ENCODE measurements around the gene EPHA3.

Gene EPHA3

GRCh38 chr3:89270201-89270600, 162.8 kb downstream of the EPHA3 start:
- Histone ChIP-seq H2AFZ (ENCODE audit: low read length) (no peak overlapping the region), H3K9ac (ENCODE audit: low read length) (no peak overlapping the region), H3K36me3 (ENCODE audit: insufficient read depth, low read length) (no peaks in the 10 kb centered on the region), H3K4me2 (ENCODE audit: low read length) (no peak overlapping the region), H3K4me3 (ENCODE audit: low read depth, low read length, poor library complexity, severe bottlenecking) (no peak overlapping the region), H3K79me2 (ENCODE audit: insufficient read depth, low read length) (no peaks in the 10 kb centered on the region), H3K4me1 (ENCODE audit: insufficient read depth, low read length, severe bottlenecking) (peaks cover 4% of the 10 kb centered on the region), H3F3A (ENCODE audit: insufficient read depth, low read length) (no peaks in the 10 kb centered on the region), H3K27me3 (ENCODE audit: insufficient read depth, low read length) (no peaks in the 10 kb centered on the region), H4K20me1 (ENCODE audit: insufficient read depth, low read length) (no peaks in the 10 kb centered on the region), H3K27ac (ENCODE audit: low read depth, low read length, poor library complexity, severe bottlenecking) (no peak overlapping the region), H3K9me3 (ENCODE audit: low read length) (no peaks in the 10 kb centered on the region), H3K9me2 (ENCODE audit: low read depth, low read length) (no peaks in the 10 kb centered on the region)
- TF ChIP-seq CTCF (IDR thresholded peaks at IDR 0.05; ENCODE audit: low read length): no peak
- no peak for TF ChIP-seq EZH2 (IDR thresholded peaks at IDR 0.05; ENCODE audit: borderline replicate concordance, low read length)

- Histone ChIP-seq H2AFZ (ENCODE audit: low read length) (no peak overlapping the region), H3F3A (ENCODE audit: insufficient read depth, low read length) (no peaks in the 10 kb centered on the region), H4K20me1 (ENCODE audit: insufficient read depth, low read length) (no peaks in the 10 kb centered on the region), H3K9me2 (ENCODE audit: low read depth, low read length) (no peaks in the 10 kb centered on the region), H3K9me3 (ENCODE audit: low read length) (no peaks in the 10 kb centered on the region), H3K4me1 (ENCODE audit: insufficient read depth, low read length, severe bottlenecking) (peaks cover 4% of the 10 kb centered on the region), H3K4me2 (ENCODE audit: low read length) (no peak overlapping the region), H3K4me3 (ENCODE audit: low read depth, low read length, poor library complexity, severe bottlenecking) (no peak overlapping the region), H3K36me3 (ENCODE audit: insufficient read depth, low read length) (no peaks in the 10 kb centered on the region), H3K27ac (ENCODE audit: low read depth, low read length, poor library complexity, severe bottlenecking) (no peak overlapping the region), H3K9ac (ENCODE audit: low read length) (no peak overlapping the region), H3K79me2 (ENCODE audit: insufficient read depth, low read length) (no peaks in the 10 kb centered on the region), H3K27me3 (ENCODE audit: insufficient read depth, low read length) (no peaks in the 10 kb centered on the region)
- no peak for TF ChIP-seq EZH2 (IDR thresholded peaks at IDR 0.05; ENCODE audit: borderline replicate concordance, low read length)
- no peak for TF ChIP-seq CTCF (IDR thresholded peaks at IDR 0.05; ENCODE audit: low read length)
These were observed 167.6 kb downstream of the EPHA3 start for GRCh38 chr3:89275001-89275400.

- no peak overlapping the region for H3K4me2 ChIP-seq (ENCODE audit: low read length)
- H3K79me2 ChIP-seq (ENCODE audit: insufficient read depth, low read length): no peaks in the 10 kb centered on the region
- H2AFZ ChIP-seq (ENCODE audit: low read length): no peak overlapping the region
- no peaks in the 10 kb centered on the region for H3K27me3 ChIP-seq (ENCODE audit: insufficient read depth, low read length)
- H3K9ac ChIP-seq (ENCODE audit: low read length): no peak overlapping the region
- TF ChIP-seq CTCF (IDR thresholded peaks at IDR 0.05; ENCODE audit: low read length) (no peak), EZH2 (IDR thresholded peaks at IDR 0.05; ENCODE audit: borderline replicate concordance, low read length) (no peak)
- no peaks in the 10 kb centered on the region for H3K36me3 ChIP-seq (ENCODE audit: insufficient read depth, low read length)
- no peaks in the 10 kb centered on the region for H4K20me1 ChIP-seq (ENCODE audit: insufficient read depth, low read length)
- H3K9me3 ChIP-seq (ENCODE audit: low read length): no peaks in the 10 kb centered on the region
- H3K4me3 ChIP-seq (ENCODE audit: low read depth, low read length, poor library complexity, severe bottlenecking): no peak overlapping the region
- no peak overlapping the region for H3K27ac ChIP-seq (ENCODE audit: low read depth, low read length, poor library complexity, severe bottlenecking)
- H3K9me2 ChIP-seq (ENCODE audit: low read depth, low read length): no peaks in the 10 kb centered on the region
- peaks cover 3% of the 10 kb centered on the region for H3K4me1 ChIP-seq (ENCODE audit: insufficient read depth, low read length, severe bottlenecking)
- no peaks in the 10 kb centered on the region for H3F3A ChIP-seq (ENCODE audit: insufficient read depth, low read length)
These were observed 168.7 kb downstream of the EPHA3 start for GRCh38 chr3:89276116-89276515.

All from OCI-LY1 (cell line).